Skin of body (tissue), 1 donor: Measurements from ENCODE around the gene ZNF639. TPM values are rescaled to one million over a fixed set of nuclear protein-coding genes. Genes with fewer than 3 reads are reported as not detected.

Experiments
- total RNA-seq: library from RNA; depleted of rRNA; stranded (reverse); fragments of >200 nt; gene quantifications from one replicate; pipeline ENCODE4 v1.2.3, GENCODE V29; 2014

ZNF639 gene
- total RNA-seq, 1 donor from 2014 or later = 36.9 TPM

Other genes starting within 250 kb of the ZNF639 start
- 35.9 TPM for gene PIK3CA, start 174.7 kb upstream of the ZNF639 start, total RNA-seq
- gene KCNMB3, start 71.9 kb upstream of the ZNF639 start, total RNA-seq = 2.0 TPM
- 96.2 TPM for gene MFN1, start 24.7 kb downstream of the ZNF639 start, total RNA-seq
- 57.4 TPM for gene GNB4, start 128.4 kb downstream of the ZNF639 start, total RNA-seq
- gene ACTL6A, start 239.9 kb downstream of the ZNF639 start, total RNA-seq = 45.8 TPM